Calu3 (cell line): ENCODE data around the gene CTRB1. TPM values are rescaled to one million over a fixed set of nuclear protein-coding genes. Genes with fewer than 3 reads are reported as not detected.
"Not testable (repeated sequence)": the region's sequence is repeated elsewhere in the genome, so short reads cannot be mapped to it uniquely, and the experiment has no call there.

Source experiments
- BruUV-seq: library from RNA; stranded (reverse); fragments of 400-500 nt; replicated peaks from 2 replicates; lab custom pipeline; 2021; lab: Mats Ljungman, UMichigan
- CTCF ChIA-PET: fragments of 300-600 bp; sonication (Branson Sonifier 250); formaldehyde crosslinking; loops from one replicate; lab custom pipeline; 2022; ENCODE audit warnings: antibody characterized with exemption; lab: Charles Lee
- DNase-seq: peaks from one replicate; pipeline ENCODE4 v3.0.0; 2022
- H3K27ac Mint-ChIP-seq: one replicate; pipeline ENCODE4 v1.8.0; 2022; ENCODE audit warnings: mixed read lengths; ENCODE audit not compliant: unreplicated experiment
- H3K27me3 Mint-ChIP-seq: one replicate; pipeline ENCODE4 v1.8.0; 2022; ENCODE audit warnings: mixed read lengths; ENCODE audit not compliant: unreplicated experiment
- H3K36me3 Mint-ChIP-seq: one replicate; pipeline ENCODE4 v1.8.0; 2022; ENCODE audit warnings: mild to moderate bottlenecking, moderate library complexity, mixed read lengths; ENCODE audit not compliant: insufficient read depth, unreplicated experiment
- H3K4me1 Mint-ChIP-seq: one replicate; pipeline ENCODE4 v1.8.0; 2022; ENCODE audit warnings: mild to moderate bottlenecking, low read depth, mixed read lengths; ENCODE audit not compliant: unreplicated experiment
- H3K4me3 Mint-ChIP-seq: one replicate; pipeline ENCODE4 v1.8.0; 2022; ENCODE audit warnings: mild to moderate bottlenecking, low read depth, moderate library complexity, mixed read lengths; ENCODE audit not compliant: unreplicated experiment
- H3K9me3 Mint-ChIP-seq: one replicate; pipeline ENCODE4 v1.8.0; 2022; ENCODE audit warnings: low read depth, mixed read lengths; ENCODE audit not compliant: unreplicated experiment
- intact Hi-C: fragments of 100-400 bp; cut with micrococcal nuclease; formaldehyde crosslinking; loops from one replicate; pipeline ENCODE4 v1.10.0; 2022; ENCODE audit not compliant: unreplicated experiment
- total RNA-seq: library from RNA; stranded (reverse); gene quantifications from 2 replicates; pipeline ENCODE4 v1.2.3, GENCODE V29; 2022
- TF ChIP-seq, protein P1 (sequence below): fragments of 200-600 bp; IDR thresholded peaks from one replicate; pipeline ENCODE4 v1.8.0; 2022; ENCODE audit warnings: antibody characterized with exemption; ENCODE audit not compliant: unreplicated experiment

CTRB1 gene
- total RNA-seq, 1 experiment from 2014 or later = not detected

DNA sequence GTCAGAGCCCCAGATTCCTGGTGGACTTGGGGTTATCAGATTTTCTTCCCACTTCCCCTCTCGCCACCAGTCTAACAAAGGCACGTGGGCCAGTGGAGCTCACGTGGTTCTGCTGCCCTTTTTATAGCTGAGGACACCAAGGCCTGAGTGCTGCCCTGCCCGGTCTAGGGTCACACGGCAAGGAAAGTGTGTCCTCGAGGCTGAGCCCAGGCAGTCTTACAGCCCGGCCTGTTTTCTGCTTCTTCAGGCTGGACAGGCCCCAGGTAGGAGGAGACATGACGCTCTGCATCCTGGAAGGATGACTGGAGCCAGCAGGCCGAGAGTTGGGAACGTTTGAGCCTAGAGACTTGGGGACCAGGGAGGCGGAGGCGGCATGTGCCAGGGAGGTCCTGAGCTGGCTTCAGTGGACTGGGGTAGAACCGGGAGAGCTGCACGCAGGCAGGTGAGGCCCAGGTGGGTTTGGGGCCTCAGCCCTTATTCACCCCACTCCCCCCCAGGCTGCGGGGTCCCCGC lies 3.5 kb downstream of the CTRB1 start:
- DNase-seq = no peak
- TF ChIP-seq, protein P1, sequence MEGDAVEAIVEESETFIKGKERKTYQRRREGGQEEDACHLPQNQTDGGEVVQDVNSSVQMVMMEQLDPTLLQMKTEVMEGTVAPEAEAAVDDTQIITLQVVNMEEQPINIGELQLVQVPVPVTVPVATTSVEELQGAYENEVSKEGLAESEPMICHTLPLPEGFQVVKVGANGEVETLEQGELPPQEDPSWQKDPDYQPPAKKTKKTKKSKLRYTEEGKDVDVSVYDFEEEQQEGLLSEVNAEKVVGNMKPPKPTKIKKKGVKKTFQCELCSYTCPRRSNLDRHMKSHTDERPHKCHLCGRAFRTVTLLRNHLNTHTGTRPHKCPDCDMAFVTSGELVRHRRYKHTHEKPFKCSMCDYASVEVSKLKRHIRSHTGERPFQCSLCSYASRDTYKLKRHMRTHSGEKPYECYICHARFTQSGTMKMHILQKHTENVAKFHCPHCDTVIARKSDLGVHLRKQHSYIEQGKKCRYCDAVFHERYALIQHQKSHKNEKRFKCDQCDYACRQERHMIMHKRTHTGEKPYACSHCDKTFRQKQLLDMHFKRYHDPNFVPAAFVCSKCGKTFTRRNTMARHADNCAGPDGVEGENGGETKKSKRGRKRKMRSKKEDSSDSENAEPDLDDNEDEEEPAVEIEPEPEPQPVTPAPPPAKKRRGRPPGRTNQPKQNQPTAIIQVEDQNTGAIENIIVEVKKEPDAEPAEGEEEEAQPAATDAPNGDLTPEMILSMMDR = no peak
- Mint-ChIP-seq H3K4me3 (no peak overlapping the region), H3K27me3 (peaks cover 26% of the 10 kb centered on the region), H3K4me1 (peaks cover 4% of the 10 kb centered on the region), H3K27ac (no peak overlapping the region), H3K36me3 (peaks cover 34% of the 10 kb centered on the region), H3K9me3 (no peaks in the 10 kb centered on the region)
- no TSS peak for BruUV-seq
- intact Hi-C loops = no loop called here
- CTCF ChIA-PET = interaction anchor here (1.2 kb wide), 1 partner anchor 10 kb away, joined by 5 read pairs; no protein-coding TSS in a partner anchor

DNA sequence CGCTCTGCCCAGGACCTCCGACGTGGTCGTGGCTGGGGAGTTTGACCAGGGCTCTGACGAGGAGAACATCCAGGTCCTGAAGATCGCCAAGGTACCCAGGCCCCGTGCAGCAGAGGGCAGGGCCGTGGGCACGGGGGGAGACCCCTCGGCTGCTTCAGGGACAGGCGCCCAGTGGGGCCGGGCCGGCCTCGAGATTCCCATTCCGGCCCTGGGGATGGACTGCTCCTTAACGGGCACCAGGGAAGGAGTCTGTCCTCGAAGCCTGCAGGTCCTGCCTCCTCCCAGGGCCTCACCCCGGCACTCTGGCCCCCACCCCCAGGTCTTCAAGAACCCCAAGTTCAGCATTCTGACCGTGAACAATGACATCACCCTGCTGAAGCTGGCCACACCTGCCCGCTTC lies 4.3 kb downstream of the CTRB1 start:
- CTCF ChIA-PET, intact Hi-C loops, H3K4me3 Mint-ChIP-seq, BruUV-seq, H3K27ac Mint-ChIP-seq, DNase-seq, H3K4me1 Mint-ChIP-seq, H3K9me3 Mint-ChIP-seq: not testable (repeated sequence)
- Mint-ChIP-seq H3K36me3 (peaks cover 42% of the 10 kb centered on the region), H3K27me3 (peaks cover 26% of the 10 kb centered on the region)

DNA sequence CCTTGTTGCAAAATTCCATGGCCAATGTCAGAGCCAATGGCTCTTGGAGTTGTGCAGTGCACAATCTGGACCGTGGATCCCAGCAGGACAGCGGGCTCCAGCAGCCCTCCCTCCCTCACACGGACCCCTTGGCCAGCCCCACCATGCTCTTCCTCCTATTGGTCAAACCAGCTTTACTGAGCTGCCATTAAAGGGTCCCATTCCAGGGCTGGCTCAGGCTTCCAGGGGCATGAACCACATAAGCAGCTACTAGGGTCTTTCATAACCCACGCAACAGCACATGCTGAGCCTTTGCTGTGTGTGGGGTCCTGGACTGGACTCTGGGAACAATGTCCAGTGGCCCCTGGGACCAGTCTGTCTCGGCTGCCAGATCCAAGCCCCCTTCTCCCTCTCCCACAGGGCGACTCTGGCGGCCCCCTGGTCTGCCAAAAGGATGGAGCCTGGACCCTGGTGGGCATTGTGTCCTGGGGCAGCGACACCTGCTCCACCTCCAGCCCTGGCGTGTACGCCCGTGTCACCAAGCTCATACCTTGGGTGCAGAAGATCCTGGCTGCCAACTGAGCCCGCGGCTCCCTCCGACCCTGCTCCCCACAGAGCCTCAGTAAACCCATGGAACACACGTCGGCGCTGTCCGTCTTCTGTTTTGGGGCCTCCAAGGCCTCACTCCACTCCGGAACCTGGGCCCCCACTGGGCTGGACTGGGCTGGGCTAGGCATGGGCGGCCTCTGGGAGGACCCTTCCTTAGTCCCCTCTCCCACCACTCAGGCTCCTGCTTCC lies 5.7 kb downstream of the CTRB1 start:
- Mint-ChIP-seq H3K4me1 (peaks cover 9% of the 10 kb centered on the region), H3K27me3 (peaks cover 26% of the 10 kb centered on the region), H3K4me3 (no peak overlapping the region), H3K36me3 (peaks cover 56% of the 10 kb centered on the region), H3K9me3 (no peaks in the 10 kb centered on the region), H3K27ac (no peak overlapping the region)
- no peak for DNase-seq
- CTCF ChIA-PET = interaction anchor here (0.7 to 1.6 kb wide), 2 partner anchors 9 to 552 kb away, joined by 4 read pairs; no protein-coding TSS in a partner anchor
- no TSS peak for BruUV-seq
- TF ChIP-seq, protein P1 = no peak
- intact Hi-C loops = loop anchor here (2.0 kb wide), 1 partner anchor 18 kb away; the partner anchor contains the start of gene CTRB2

DNA sequence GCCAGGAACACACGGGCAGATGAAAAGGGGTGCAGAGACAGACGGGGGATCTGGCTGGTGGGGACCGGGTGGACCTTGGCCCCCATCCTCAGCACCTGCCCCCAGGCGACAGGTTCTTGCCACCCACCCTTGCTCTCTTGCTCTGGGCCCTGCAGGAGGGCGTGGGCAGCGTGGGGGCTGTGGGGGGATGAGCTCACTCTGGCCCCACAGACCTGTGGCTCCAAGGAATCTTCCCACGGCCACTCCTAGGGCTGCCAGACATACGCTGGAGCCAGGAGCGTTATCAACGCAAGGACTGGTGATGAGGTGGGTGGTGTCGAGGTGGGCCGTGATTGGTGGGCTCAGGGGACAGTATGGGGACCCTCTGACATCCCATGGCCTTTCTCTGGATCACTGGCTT lies 6.3 kb downstream of the CTRB1 start:
- no peak for DNase-seq
- intact Hi-C loops = loop anchor here (2.0 kb wide), 1 partner anchor 18 kb away; the partner anchor contains the start of gene CTRB2
- H3K9me3 Mint-ChIP-seq = no peaks in the 10 kb centered on the region
- peaks cover 62% of the 10 kb centered on the region for H3K36me3 Mint-ChIP-seq
- CTCF ChIA-PET = interaction anchor here (0.7 to 1.6 kb wide), 3 partner anchors 9 to 552 kb away, joined by 3 to 4 read pairs (median 4); no protein-coding TSS in a partner anchor
- H3K27me3 Mint-ChIP-seq = peaks cover 26% of the 10 kb centered on the region
- TF ChIP-seq, protein P1 = no peak
- no peak overlapping the region for H3K27ac Mint-ChIP-seq
- no peak overlapping the region for H3K4me3 Mint-ChIP-seq
- H3K4me1 Mint-ChIP-seq = peaks cover 9% of the 10 kb centered on the region
- no TSS peak for BruUV-seq
